GM21423 (cell line): ENCODE results near the gene CHMP4A.

Experiments used
- ATAC-seq: cut with Tn5 transposase; IDR thresholded peaks from one replicate; pipeline ENCODE4 v1.9.1; 2021; ENCODE audit warnings: mild to moderate bottlenecking, moderate library complexity; ENCODE audit not compliant: unreplicated experiment

Gene CHMP4A

GRCh38 chr14:24179961-24180796 is 33.1 kb downstream of the CHMP4A start:
- no peak for ATAC-seq

- no peak for ATAC-seq
These were observed 33.9 kb downstream of the CHMP4A start for GRCh38 chr14:24179294-24179960.

DNA sequence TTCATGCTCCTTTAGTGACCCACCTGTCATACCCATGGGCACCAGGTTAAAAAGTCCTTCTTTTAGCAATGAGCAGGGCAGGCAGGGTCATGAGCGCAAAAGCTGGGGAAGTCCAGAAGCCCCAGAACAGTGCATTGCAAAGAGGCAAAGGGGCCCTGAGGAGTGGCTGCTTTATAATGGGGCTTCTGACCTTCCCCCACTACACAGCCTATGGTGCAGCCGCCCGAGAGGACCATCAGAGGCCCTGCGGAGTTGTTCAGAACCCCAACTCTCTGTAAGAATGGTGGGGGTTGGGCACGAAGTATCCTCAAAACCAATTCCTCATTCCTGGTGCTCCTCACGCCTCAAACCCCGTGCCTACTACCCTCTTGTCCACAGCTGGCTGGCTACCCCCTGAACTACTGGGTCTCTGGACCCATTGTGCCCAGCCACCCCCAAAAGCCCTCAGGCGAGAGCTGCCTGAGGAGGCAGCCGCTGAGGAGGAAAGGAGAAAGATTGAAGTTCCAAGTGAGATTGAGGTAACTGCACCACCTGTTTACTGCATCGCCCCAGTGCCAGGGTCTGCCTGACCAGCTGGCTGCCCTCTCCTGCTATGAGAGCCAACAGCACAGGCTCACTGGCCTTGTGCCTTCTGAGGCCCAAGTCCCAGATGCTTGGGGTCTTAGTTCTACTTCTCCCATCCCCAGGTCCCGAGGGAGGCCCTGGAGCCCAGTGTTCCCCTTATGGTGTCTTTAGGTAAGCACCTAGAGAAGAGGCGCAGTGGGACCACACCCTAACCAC is 34.7 kb downstream of the CHMP4A start:
- no peak for ATAC-seq

GRCh38 chr14:24177891-24178290 is 35.4 kb downstream of the CHMP4A start:
- ATAC-seq = no peak

- no peak for ATAC-seq
These were observed 36.1 kb downstream of the CHMP4A start for GRCh38 chr14:24177041-24177825.

- ATAC-seq = no peak
These were observed 36.7 kb downstream of the CHMP4A start for GRCh38 chr14:24176599-24176998.

DNA sequence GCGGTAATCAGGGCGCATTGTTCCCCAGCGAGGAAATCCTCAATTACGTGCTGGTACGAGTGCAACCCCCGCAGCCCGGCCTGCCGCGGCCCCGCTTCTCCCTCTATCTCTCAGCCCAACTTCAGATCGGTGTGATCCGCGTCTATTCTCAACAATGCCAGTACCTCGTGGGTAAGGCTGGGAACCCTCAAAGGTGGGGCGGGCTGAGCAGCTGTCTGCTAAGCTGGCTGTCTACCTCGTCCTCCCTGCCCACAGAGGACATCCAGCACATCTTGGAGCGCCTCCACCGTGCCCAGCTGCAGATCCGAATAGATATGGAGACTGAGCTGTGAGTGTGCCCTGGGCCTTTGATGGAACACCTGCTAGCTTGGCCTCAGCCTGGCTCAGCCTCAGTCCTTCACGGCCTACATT is 40.4 kb downstream of the CHMP4A start:
- no peak for ATAC-seq

- ATAC-seq = no peak
These were observed 40.9 kb downstream of the CHMP4A start for GRCh38 chr14:24172261-24172860.

GRCh38 chr14:24171422-24172260 is 41.6 kb downstream of the CHMP4A start, which contains the start of gene REC8:
REC8 (plus strand) TSS chr14:24172080; CDS start chr14:24172553, 473 bp downstream.
- ATAC-seq = peak; percentile 83

DNA sequence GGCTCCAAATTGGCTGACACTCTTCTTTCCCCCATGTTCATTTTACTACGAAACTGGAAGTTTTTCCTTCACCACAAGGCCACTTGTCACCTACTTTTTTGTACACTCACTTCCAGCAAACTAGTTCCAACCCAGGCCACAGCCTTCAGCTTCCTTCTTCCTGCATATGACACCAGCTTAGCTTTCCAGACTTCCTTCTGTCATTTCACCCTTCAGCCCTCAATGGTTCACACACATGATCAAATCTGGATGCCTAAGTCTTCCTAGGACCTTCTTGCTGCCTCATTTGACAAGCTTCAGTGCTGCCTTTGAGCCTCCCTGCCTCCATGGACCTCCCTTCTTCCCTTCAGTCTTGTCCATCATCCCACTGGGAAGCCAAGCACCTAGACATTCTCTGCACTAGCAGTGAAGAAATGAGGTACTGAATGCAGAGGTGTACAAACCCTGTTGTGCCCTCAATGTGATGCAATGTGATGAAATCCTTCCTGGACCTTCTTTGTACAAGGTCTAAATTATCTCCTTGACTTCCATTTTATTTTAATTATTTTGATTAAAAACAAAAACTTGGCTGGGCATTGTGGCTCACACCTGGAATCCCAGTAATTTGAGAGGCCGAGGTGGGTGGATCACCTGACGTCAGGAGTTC is 45.7 kb downstream of the CHMP4A start:
- ATAC-seq = no peak

DNA sequence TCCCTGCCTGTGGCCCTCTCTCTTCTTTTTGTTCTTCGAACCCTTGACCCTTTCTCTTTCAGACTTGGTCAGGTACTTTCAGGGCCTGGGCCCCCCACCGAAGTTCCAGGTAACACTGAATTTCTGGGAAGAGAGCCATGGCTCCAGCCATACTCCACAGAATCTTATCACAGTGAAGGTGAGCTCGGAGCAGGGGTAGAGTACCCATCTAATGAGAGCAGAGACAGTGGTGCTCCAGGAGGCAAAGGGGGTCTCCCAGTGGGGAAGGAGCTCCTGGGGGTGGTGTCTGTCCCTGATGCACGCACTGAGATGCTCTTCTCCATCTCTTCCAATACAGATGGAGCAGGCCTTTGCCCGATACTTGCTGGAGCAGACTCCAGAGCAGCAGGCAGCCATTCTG is 47.5 kb downstream of the CHMP4A start:
- ATAC-seq = no peak

- no peak for ATAC-seq
These were observed 48.7 kb downstream of the CHMP4A start for GRCh38 chr14:24164518-24164991.

DNA sequence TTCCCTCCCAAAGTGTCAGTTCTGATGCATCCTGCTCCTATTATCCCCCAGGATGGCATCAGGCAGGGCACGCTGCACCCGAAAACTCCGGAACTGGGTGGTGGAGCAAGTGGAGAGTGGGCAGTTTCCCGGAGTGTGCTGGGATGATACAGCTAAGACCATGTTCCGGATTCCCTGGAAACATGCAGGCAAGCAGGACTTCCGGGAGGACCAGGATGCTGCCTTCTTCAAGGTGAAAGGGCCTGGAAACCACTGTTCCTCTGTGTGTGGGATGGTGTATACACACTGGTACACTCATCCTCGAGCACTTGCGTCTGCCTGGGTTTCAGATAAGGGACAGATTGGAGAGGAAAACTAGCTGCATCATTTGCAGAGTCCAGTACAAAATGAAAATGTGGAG is 51.2 kb downstream of the CHMP4A start:
- no peak for ATAC-seq

DNA sequence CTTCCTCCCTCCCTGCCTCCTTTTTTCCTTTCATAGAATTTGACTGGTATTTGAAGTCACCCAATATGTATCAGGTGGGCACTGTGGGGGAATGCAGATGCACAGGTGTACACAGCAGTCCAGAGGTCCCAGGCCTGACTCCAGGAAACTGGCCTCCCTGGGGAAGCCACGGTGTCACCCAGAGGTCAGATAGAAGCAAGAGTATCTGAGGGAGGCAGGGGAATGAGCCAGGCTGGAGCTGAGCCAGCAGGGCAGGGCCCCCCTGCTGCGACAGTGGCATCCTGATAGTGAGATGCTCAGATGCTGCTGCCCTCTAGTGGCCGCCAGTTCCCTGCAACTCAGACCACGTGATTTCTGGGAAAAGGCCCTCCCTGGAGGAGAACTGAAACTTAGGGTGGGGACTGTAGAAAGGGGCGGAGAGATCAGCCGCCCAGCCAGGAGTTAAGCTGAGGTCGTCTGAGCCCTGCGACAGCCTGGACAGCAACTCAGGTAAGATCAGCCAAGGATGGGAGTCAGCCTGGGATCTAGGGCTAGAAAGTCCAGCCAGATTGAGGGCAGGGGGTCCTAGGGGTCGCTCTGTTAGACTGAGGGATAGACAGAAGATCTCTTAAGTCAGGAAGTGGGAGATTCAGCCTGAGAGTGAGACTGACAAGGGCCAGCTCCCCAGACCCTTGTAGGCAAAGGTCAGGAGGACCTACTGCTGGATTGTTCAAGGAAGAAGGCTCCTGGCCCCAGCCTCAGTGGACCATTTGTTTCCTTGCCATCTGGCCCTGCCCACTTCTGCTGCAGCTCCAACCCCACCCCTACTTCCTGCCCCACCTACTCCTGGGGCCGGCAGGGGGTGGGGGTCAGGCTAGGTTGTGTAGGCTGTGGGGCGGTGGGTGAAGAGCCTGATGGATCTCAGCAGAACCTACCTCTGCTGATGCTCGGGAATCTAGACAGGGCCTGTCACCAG is 52.2 kb downstream of the CHMP4A start, which contains the start of gene IRF9:
Gene IRF9 (plus strand): TSS at position 416 of the 955 bp plus-strand sequence. CDS start 880 bp downstream, outside the sequence.
- ATAC-seq = peak; percentile 79

DNA sequence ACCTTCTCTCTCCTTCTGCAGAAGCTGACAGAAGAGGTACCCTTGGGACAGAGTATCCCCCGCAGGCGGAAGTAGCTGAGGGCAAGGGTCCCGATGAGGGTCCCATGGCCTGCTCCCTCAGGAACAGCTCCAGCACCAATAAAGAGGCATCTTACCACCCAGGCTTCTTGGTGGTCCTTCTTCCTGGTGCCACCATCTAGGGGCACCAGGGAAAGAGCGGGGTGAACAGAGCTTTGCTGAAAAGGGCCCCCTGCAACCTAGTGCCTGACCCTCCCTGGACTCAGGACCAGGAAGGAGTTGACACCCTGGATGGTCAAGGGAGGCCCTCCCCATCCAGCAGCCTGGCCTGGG is 52.8 kb downstream of the CHMP4A start:
- ATAC-seq = no peak

DNA sequence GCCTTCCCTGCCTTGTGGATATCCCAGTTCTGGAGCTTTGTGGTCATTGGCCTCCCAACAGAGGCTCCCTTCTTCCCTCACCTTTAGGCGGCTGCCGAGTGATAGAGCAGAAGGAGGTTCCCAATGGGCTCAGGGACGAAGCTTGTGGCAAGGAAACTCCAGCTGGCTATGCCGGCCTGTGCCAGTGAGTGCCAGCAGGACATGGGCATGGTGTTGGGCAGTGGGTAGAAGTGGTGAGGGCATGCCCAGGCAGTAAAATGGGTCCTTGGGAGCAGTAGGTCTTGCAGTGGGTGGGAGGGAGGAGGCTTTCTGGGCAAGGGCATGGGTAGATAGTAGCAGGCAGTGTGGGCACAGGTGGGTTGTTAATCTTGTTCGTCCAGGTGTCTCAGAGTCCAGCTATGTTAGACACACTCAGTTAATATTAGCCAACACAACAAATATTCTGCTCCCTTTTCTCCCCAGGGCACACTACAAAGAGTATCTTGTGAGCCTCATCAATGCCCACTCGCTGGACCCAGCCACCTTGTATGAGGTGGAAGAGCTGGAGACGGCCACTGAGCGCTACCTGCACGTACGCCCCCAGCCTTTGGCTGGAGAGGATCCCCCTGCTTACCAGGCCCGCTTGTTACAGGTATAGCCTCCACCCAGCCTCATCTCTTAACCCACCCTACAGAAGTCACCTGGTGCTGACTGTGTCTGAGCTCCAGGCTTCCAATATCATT is 53.4 kb downstream of the CHMP4A start:
- no peak for ATAC-seq
